MCF 10A (cell line): ENCODE results near the gene KRT72. TPM values are rescaled to one million over a fixed set of nuclear protein-coding genes. Genes with fewer than 3 reads are reported as not detected.
"Not testable (repeated sequence)": the region's sequence is repeated elsewhere in the genome, so short reads cannot be mapped to it uniquely, and the experiment has no call there.

Experiments
- BruUV-seq: library from RNA; stranded (reverse); fragments of 400-500 nt; replicated peaks from 2 replicates; lab custom pipeline; 2021; lab: Mats Ljungman, UMichigan
- CTCF ChIA-PET: fragments of 300-600 bp; sonication (Branson Sonifier 250); formaldehyde crosslinking; extraction: SDS; loops from one replicate; lab custom pipeline; 2021; ENCODE audit warnings: antibody characterized with exemption, inconsistent platforms; lab: Yijun Ruan, JAX
- POLR2A ChIA-PET: fragments of 300-600, 350-650 bp; sonication (Branson Sonifier 250); formaldehyde crosslinking; extraction: SDS; loops from one replicate; lab custom pipeline; 2020; ENCODE audit warnings: antibody characterized with exemption, inconsistent platforms; lab: Yijun Ruan, JAX
- DNase-seq: peaks from one replicate; pipeline ENCODE4 v3.0.0-alpha.2; 2018; ENCODE audit not compliant: unreplicated experiment
- H3K27ac Mint-ChIP-seq: one replicate; pipeline ENCODE4 v1.8.0; 2022; ENCODE audit warnings: mild to moderate bottlenecking, low read depth, mixed read lengths; ENCODE audit not compliant: unreplicated experiment
- H3K27me3 Mint-ChIP-seq: one replicate; pipeline ENCODE4 v1.8.0; 2022; ENCODE audit warnings: mixed read lengths; ENCODE audit not compliant: insufficient read depth, unreplicated experiment
- H3K36me3 Mint-ChIP-seq: one replicate; pipeline ENCODE4 v1.8.0; 2022; ENCODE audit warnings: mild to moderate bottlenecking, moderate library complexity, mixed read lengths; ENCODE audit not compliant: insufficient read depth, unreplicated experiment
- H3K4me1 Mint-ChIP-seq: one replicate; pipeline ENCODE4 v1.8.0; 2022; ENCODE audit warnings: mixed read lengths; ENCODE audit not compliant: insufficient read depth, unreplicated experiment
- H3K4me3 Mint-ChIP-seq: one replicate; pipeline ENCODE4 v1.8.0; 2022; ENCODE audit warnings: mild to moderate bottlenecking, moderate library complexity, mixed read lengths; ENCODE audit not compliant: unreplicated experiment
- H3K9me3 Mint-ChIP-seq: one replicate; pipeline ENCODE4 v1.8.0; 2022; ENCODE audit warnings: mixed read lengths; ENCODE audit not compliant: unreplicated experiment
- intact Hi-C: fragments of 100-400 bp; cut with micrococcal nuclease; formaldehyde crosslinking; loops from 2 replicates; pipeline ENCODE4 v1.14.1; 2022
- total RNA-seq: library from RNA; stranded (reverse); gene quantifications from 2 replicates; pipeline ENCODE4 v1.2.3, GENCODE V29; 2022
- TF ChIP-seq, protein P1 (sequence below): fragments of 200-600 bp; IDR thresholded peaks from one replicate; pipeline ENCODE4 v1.8.0; 2022; ENCODE audit warnings: antibody characterized with exemption, mild to moderate bottlenecking; ENCODE audit not compliant: unreplicated experiment

KRT72 gene
- total RNA-seq, 1 experiment from 2014 or later = not detected

DNA sequence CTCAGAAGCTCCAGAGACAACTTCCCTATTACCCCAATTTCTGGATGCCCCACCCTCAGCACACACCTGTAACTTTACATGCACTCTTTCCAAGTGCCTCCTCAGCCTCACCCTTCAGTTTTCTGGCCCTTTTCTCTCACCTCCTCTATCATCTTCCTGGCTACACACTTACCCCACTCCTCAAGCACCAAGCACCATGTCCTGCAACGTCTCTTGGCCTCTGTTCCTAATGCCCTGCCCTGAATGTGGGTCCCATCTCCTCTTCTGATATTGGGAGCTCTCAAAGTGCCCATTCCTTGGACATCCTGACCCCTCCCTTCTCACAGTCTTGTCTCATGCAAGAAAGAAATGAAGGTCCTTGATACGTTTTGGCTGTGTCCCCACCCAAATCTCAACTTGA, 1.2 kb downstream of the KRT72 start:
- Mint-ChIP-seq H3K4me1 (no peaks in the 10 kb centered on the region), H3K27me3 (peaks cover 38% of the 10 kb centered on the region), H3K27ac (no peak overlapping the region), H3K9me3 (peaks cover 8% of the 10 kb centered on the region), H3K4me3 (no peak overlapping the region), H3K36me3 (no peaks in the 10 kb centered on the region)
- BruUV-seq = no TSS peak
- no peak for DNase-seq
- TF ChIP-seq, protein P1, sequence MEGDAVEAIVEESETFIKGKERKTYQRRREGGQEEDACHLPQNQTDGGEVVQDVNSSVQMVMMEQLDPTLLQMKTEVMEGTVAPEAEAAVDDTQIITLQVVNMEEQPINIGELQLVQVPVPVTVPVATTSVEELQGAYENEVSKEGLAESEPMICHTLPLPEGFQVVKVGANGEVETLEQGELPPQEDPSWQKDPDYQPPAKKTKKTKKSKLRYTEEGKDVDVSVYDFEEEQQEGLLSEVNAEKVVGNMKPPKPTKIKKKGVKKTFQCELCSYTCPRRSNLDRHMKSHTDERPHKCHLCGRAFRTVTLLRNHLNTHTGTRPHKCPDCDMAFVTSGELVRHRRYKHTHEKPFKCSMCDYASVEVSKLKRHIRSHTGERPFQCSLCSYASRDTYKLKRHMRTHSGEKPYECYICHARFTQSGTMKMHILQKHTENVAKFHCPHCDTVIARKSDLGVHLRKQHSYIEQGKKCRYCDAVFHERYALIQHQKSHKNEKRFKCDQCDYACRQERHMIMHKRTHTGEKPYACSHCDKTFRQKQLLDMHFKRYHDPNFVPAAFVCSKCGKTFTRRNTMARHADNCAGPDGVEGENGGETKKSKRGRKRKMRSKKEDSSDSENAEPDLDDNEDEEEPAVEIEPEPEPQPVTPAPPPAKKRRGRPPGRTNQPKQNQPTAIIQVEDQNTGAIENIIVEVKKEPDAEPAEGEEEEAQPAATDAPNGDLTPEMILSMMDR = no peak
- POLR2A ChIA-PET = no interaction called here
- intact Hi-C loops = no loop called here
- CTCF ChIA-PET = interaction anchor here (0.8 kb wide), 1 partner anchor 78 kb away, joined by 3 read pairs; no protein-coding TSS in a partner anchor

DNA sequence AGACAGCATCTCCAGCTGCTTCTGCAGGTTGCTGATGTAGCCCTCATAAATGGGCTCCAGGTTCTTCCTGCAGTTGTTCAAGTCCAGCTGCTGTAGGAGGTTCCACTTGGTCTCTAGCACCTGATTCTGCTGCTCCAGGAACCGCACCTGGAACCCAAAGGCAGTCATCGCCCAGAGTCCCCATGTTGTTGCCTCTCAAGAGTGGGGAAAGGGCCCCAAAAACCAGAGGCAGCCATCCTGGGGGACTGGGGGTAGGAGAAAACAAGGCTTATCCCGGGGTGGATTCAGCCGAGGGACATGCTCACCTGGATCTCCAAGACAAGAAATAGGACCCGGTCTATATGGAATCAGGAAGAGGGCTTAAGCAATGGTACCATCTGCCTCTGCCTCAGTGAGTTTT, 2.3 kb downstream of the KRT72 start:
- no TSS peak for BruUV-seq
- Mint-ChIP-seq H3K27ac (no peak overlapping the region), H3K4me3 (no peak overlapping the region), H3K36me3 (no peaks in the 10 kb centered on the region), H3K9me3 (peaks cover 8% of the 10 kb centered on the region), H3K4me1 (no peaks in the 10 kb centered on the region), H3K27me3 (peaks cover 38% of the 10 kb centered on the region)
- intact Hi-C loops = loop anchor here (10.0 kb wide), 1 partner anchor 116 kb away; no protein-coding TSS in a partner anchor
- DNase-seq = no peak
- TF ChIP-seq, protein P1 = no peak
- ChIA-PET CTCF (interaction anchor here (0.8 kb wide), 1 partner anchor 77 kb away, joined by 3 read pairs; no protein-coding TSS in a partner anchor), POLR2A (interaction anchor here (0.6 kb wide), 1 partner anchor 18 kb away, joined by 3 read pairs; no protein-coding TSS in a partner anchor)

DNA sequence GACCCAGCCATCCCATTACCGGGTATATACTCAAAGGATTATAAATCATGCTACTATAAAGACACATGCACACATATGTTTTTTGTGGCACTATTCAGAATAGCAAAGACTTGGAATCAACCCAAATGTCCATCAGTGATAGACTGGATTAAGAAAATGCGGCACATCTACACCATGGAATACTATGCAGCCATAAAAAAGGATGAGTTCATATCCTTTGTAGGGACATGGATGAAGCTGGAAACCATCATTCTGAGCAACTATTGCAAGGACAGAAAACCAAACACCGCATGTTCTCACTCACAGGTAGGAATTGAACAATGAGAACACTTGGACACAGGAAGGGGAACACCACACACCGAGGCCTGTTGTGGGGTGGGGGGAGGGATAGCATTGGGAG, 7.0 kb downstream of the KRT72 start:
- DNase-seq, H3K36me3 Mint-ChIP-seq, H3K4me3 Mint-ChIP-seq, H3K27ac Mint-ChIP-seq, BruUV-seq, H3K4me1 Mint-ChIP-seq, H3K9me3 Mint-ChIP-seq: not testable (repeated sequence)
- intact Hi-C loops = loop anchor here (10.0 kb wide), 1 partner anchor 121 kb away; no protein-coding TSS in a partner anchor
- peaks cover 46% of the 10 kb centered on the region for H3K27me3 Mint-ChIP-seq
- CTCF ChIA-PET = interaction anchor here (0.6 kb wide), 1 partner anchor 71 kb away, joined by 3 read pairs; no protein-coding TSS in a partner anchor
- POLR2A ChIA-PET = interaction anchor here (0.5 kb wide), 1 partner anchor 18 kb away, joined by 3 read pairs; no protein-coding TSS in a partner anchor

DNA sequence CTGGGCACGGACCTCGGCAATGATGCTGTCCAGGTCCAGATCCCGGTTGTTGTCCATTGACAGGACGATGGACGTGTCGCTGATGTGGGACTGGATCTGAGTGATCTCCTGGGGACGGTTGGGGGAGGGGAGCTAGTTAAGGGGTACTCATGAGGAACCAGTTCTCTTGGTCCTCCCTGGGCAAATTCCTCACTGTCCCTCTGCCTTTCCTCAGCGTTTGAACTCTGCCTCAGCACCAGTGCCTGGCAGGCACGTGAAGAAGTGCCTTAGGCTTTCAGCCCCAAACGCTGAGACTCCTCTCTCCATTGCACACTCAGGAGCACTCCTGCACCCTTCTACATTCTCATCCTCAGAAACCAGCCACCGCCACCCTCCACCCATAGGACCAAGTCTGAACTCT, 9.7 kb downstream of the KRT72 start:
- peaks cover 22% of the 10 kb centered on the region for H3K27me3 Mint-ChIP-seq
- TF ChIP-seq, protein P1 = no peak
- no peak for DNase-seq
- no TSS peak for BruUV-seq
- H3K27ac Mint-ChIP-seq = no peak overlapping the region
- CTCF ChIA-PET = interaction anchor here (1.0 to 14.9 kb wide), 3 partner anchors 10 to 448 kb away, joined by 4 to 366 read pairs (median 6); no protein-coding TSS in a partner anchor
- POLR2A ChIA-PET = interaction anchor here (0.7 kb wide), 1 partner anchor 19 kb away, joined by 3 read pairs; no protein-coding TSS in a partner anchor
- no peaks in the 10 kb centered on the region for H3K9me3 Mint-ChIP-seq
- no peaks in the 10 kb centered on the region for H3K4me1 Mint-ChIP-seq
- intact Hi-C loops = loop anchor here (10.0 kb wide), 1 partner anchor 123 kb away; no protein-coding TSS in a partner anchor
- H3K4me3 Mint-ChIP-seq = no peak overlapping the region
- no peaks in the 10 kb centered on the region for H3K36me3 Mint-ChIP-seq
